ENCODE data around the gene SASH3. TPM values are rescaled to one million over a fixed set of nuclear protein-coding genes. Genes with fewer than 3 reads are reported as not detected.

SASH3 gene
- total RNA-seq, 1 donor from 2014 or later = not detected

- no peak overlapping the region for H3K27ac Mint-ChIP-seq (ENCODE audit: unreplicated experiment)
- no peak overlapping the region for H3K4me3 Mint-ChIP-seq (ENCODE audit: unreplicated experiment)
- no peaks in the 10 kb centered on the region for H3K9me3 Mint-ChIP-seq (ENCODE audit: unreplicated experiment)
- peaks cover 5% of the 10 kb centered on the region for H3K27me3 Mint-ChIP-seq (ENCODE audit: unreplicated experiment)
- no peaks in the 10 kb centered on the region for H3K36me3 Mint-ChIP-seq (ENCODE audit: low read depth, unreplicated experiment)
- DNase-seq (ENCODE audit: low spot score) = no peak
- no peak for TF ChIP-seq CTCF (IDR thresholded peaks at IDR 0.05; ENCODE audit: unreplicated experiment)
- H3K4me1 Mint-ChIP-seq (ENCODE audit: unreplicated experiment) = peaks cover 2% of the 10 kb centered on the region
Measured at GRCh38 chrX:129791961-129792570, 12.3 kb downstream of the SASH3 start.

- no peak for TF ChIP-seq CTCF (IDR thresholded peaks at IDR 0.05; ENCODE audit: unreplicated experiment)
- Mint-ChIP-seq H3K9me3 (ENCODE audit: unreplicated experiment) (no peaks in the 10 kb centered on the region), H3K4me1 (ENCODE audit: unreplicated experiment) (no peaks in the 10 kb centered on the region), H3K36me3 (ENCODE audit: low read depth, unreplicated experiment) (no peaks in the 10 kb centered on the region), H3K27me3 (ENCODE audit: unreplicated experiment) (peaks cover 5% of the 10 kb centered on the region), H3K4me3 (ENCODE audit: unreplicated experiment) (no peak overlapping the region), H3K27ac (ENCODE audit: unreplicated experiment) (no peak overlapping the region)
- DNase-seq (ENCODE audit: low spot score) = no peak
Measured at GRCh38 chrX:129792586-129793291, 13.0 kb downstream of the SASH3 start.

- no peak overlapping the region for H3K4me3 Mint-ChIP-seq (ENCODE audit: unreplicated experiment)
- no peaks in the 10 kb centered on the region for H3K36me3 Mint-ChIP-seq (ENCODE audit: low read depth, unreplicated experiment)
- H3K4me1 Mint-ChIP-seq (ENCODE audit: unreplicated experiment) = no peaks in the 10 kb centered on the region
- H3K9me3 Mint-ChIP-seq (ENCODE audit: unreplicated experiment) = no peaks in the 10 kb centered on the region
- H3K27me3 Mint-ChIP-seq (ENCODE audit: unreplicated experiment) = peaks cover 5% of the 10 kb centered on the region
- DNase-seq (ENCODE audit: low spot score) = no peak
- no peak for TF ChIP-seq CTCF (IDR thresholded peaks at IDR 0.05; ENCODE audit: unreplicated experiment)
- no peak overlapping the region for H3K27ac Mint-ChIP-seq (ENCODE audit: unreplicated experiment)
Measured at GRCh38 chrX:129793604-129794191, 13.9 kb downstream of the SASH3 start.

GRCh38 chrX:129795584-129795983 is 15.8 kb downstream of the SASH3 start:
- TF ChIP-seq CTCF (IDR thresholded peaks at IDR 0.05; ENCODE audit: unreplicated experiment) = no peak
- no peak overlapping the region for H3K27ac Mint-ChIP-seq (ENCODE audit: unreplicated experiment)
- H3K36me3 Mint-ChIP-seq (ENCODE audit: low read depth, unreplicated experiment) = no peaks in the 10 kb centered on the region
- H3K27me3 Mint-ChIP-seq (ENCODE audit: unreplicated experiment) = peaks cover 5% of the 10 kb centered on the region
- no peaks in the 10 kb centered on the region for H3K9me3 Mint-ChIP-seq (ENCODE audit: unreplicated experiment)
- H3K4me1 Mint-ChIP-seq (ENCODE audit: unreplicated experiment) = no peaks in the 10 kb centered on the region
- no peak for DNase-seq (ENCODE audit: low spot score)
- no peak overlapping the region for H3K4me3 Mint-ChIP-seq (ENCODE audit: unreplicated experiment)
